Hepatocyte (in vitro differentiated cells): ENCODE results near the gene PEX5. TPM values are rescaled to one million over a fixed set of nuclear protein-coding genes. Genes with fewer than 3 reads are reported as not detected.

Experiments
- DNase-seq: peaks from one replicate; pipeline ENCODE4 v3.0.0-alpha.2; 2016; ENCODE audit warnings: low spot score
- H2AFZ ChIP-seq: fragments of 200-600 bp; sonication (generic); 2 replicates; pipeline ENCODE4 v1.6.0; 2016; ENCODE audit warnings: antibody characterized with exemption, mild to moderate bottlenecking
- H3K27ac ChIP-seq: fragments of 200-600 bp; sonication (generic); 2 replicates; pipeline ENCODE4 v1.5.1; 2016; ENCODE audit warnings: mild to moderate bottlenecking
- H3K27me3 ChIP-seq: fragments of 200-600 bp; sonication (generic); 2 replicates; pipeline ENCODE4 v1.6.1; 2016
- H3K36me3 ChIP-seq: fragments of 200-600 bp; sonication (generic); replicated peaks from 2 replicates; pipeline ENCODE4 v1.5.1; 2016; ENCODE audit warnings: low read depth; ENCODE audit not compliant: insufficient read depth
- H3K4me1 ChIP-seq: fragments of 200-600 bp; sonication (generic); 2 replicates; pipeline ENCODE4 v1.5.1; 2016; ENCODE audit warnings: mild to moderate bottlenecking, moderate library complexity; ENCODE audit not compliant: insufficient read depth
- H3K4me2 ChIP-seq: fragments of 200-600 bp; sonication (generic); 2 replicates; pipeline ENCODE4 v1.6.0; 2016
- H3K4me3 ChIP-seq: fragments of 200-600 bp; sonication (generic); 2 replicates; pipeline ENCODE4 v1.5.1; 2016; ENCODE audit warnings: mild to moderate bottlenecking
- H3K79me2 ChIP-seq: fragments of 200-600 bp; sonication (generic); 2 replicates; pipeline ENCODE4 v1.6.0; 2017; ENCODE audit warnings: mild to moderate bottlenecking
- H3K9me2 ChIP-seq: fragments of 200-600 bp; sonication (generic); replicated peaks from 2 replicates; pipeline ENCODE4 v1.6.0; 2017; ENCODE audit warnings: mild to moderate bottlenecking; ENCODE audit not compliant: insufficient read depth
- H3K9me3 ChIP-seq: fragments of 200-600 bp; sonication (generic); 2 replicates; pipeline ENCODE4 v1.5.1; 2016; ENCODE audit warnings: low read depth, mild to moderate bottlenecking
- H4K20me1 ChIP-seq: fragments of 200-600 bp; sonication (generic); 2 replicates; pipeline ENCODE4 v1.6.0; 2016; ENCODE audit warnings: mild to moderate bottlenecking; ENCODE audit not compliant: insufficient read depth, poor library complexity, severe bottlenecking
- CTCF ChIP-seq: fragments of 200-600 bp; sonication (generic); IDR thresholded peaks from 2 replicates; pipeline ENCODE4 v1.5.1; 2016; ENCODE audit warnings: antibody characterized with exemption, mild to moderate bottlenecking; ENCODE audit not compliant: poor library complexity
- EZH2 ChIP-seq: fragments of 200-600 bp; sonication (generic); IDR thresholded peaks from 2 replicates; pipeline ENCODE4 v1.6.1; 2016; ENCODE audit warnings: antibody characterized with exemption, mild to moderate bottlenecking, borderline replicate concordance
- EZH2phosphoT487 ChIP-seq: fragments of 200-600 bp; sonication (generic); IDR thresholded peaks from one replicate; pipeline ENCODE4 v1.6.1; 2018; ENCODE audit warnings: antibody characterized with exemption, mild to moderate bottlenecking, low read depth, moderate library complexity; ENCODE audit not compliant: unreplicated experiment, severe bottlenecking
- WGBS: methylation state at CpG from one replicate; pipeline ENCODE4 v1.1.6; 2016; ENCODE audit warnings: low lambda C conversion rate; ENCODE audit errors: missing lambda C conversion rate; 5-methylcytosine and 5-hydroxymethylcytosine counted together
- polyA plus RNA-seq: library from polyadenylated mRNA; unstranded; fragments of >200 nt; fragmentation: Nextera tagmentation; extraction: Ambion mirVana; gene quantifications from 2 replicates; pipeline ENCODE4 v1.2.1, GENCODE V29; 2016
- total RNA-seq: library from RNA; depleted of rRNA; stranded (reverse); fragments of >200 nt; gene quantifications from 2 replicates; pipeline ENCODE4 v1.2.3, GENCODE V29; 2014

The PEX5 gene
- total and polyA plus RNA-seq, 2 experiments from 2014 or later, result 17.3 to 32.6 TPM

GRCh38 chr12:7206691-7207090 lies 17.2 kb downstream of the PEX5 start:
- Histone ChIP-seq H3K4me2 (no peak overlapping the region), H3K27me3 (no peaks in the 10 kb centered on the region), H4K20me1 (no peaks in the 10 kb centered on the region), H2AFZ (no peak overlapping the region), H3K79me2 (no peaks in the 10 kb centered on the region), H3K9me2 (no peaks in the 10 kb centered on the region), H3K36me3 (no peaks in the 10 kb centered on the region), H3K27ac (no peak overlapping the region), H3K9me3 (no peaks in the 10 kb centered on the region), H3K4me1 (no peaks in the 10 kb centered on the region), H3K4me3 (no peak overlapping the region)
- TF ChIP-seq EZH2phosphoT487, result no peak
- TF ChIP-seq CTCF, result no peak
- no peak for TF ChIP-seq EZH2
- no peak for DNase-seq
- 93% methylated on average over 3 of the region's 3 CpGs for WGBS

GRCh38 chr12:7207866-7208625 lies 18.6 kb downstream of the PEX5 start:
- H3K36me3 ChIP-seq, result no peaks in the 10 kb centered on the region
- 98% methylated on average over 10 of the region's 10 CpGs for WGBS
- no peaks in the 10 kb centered on the region for H3K79me2 ChIP-seq
- H3K4me1 ChIP-seq, result no peaks in the 10 kb centered on the region
- TF ChIP-seq EZH2 (no peak), CTCF (no peak), EZH2phosphoT487 (no peak)
- H3K9me2 ChIP-seq, result no peaks in the 10 kb centered on the region
- no peak overlapping the region for H3K4me2 ChIP-seq
- no peak overlapping the region for H3K4me3 ChIP-seq
- H3K9me3 ChIP-seq, result peaks cover 3% of the 10 kb centered on the region
- no peaks in the 10 kb centered on the region for H4K20me1 ChIP-seq
- H3K27ac ChIP-seq, result no peak overlapping the region
- no peak for DNase-seq
- H2AFZ ChIP-seq, result no peak overlapping the region
- H3K27me3 ChIP-seq, result no peaks in the 10 kb centered on the region

- Histone ChIP-seq H3K4me1 (no peaks in the 10 kb centered on the region), H3K36me3 (no peaks in the 10 kb centered on the region), H3K4me3 (no peak overlapping the region), H2AFZ (no peak overlapping the region), H3K79me2 (no peaks in the 10 kb centered on the region), H4K20me1 (no peaks in the 10 kb centered on the region), H3K27ac (no peak overlapping the region), H3K9me2 (no peaks in the 10 kb centered on the region), H3K9me3 (peaks cover 3% of the 10 kb centered on the region), H3K27me3 (no peaks in the 10 kb centered on the region), H3K4me2 (no peak overlapping the region)
- TF ChIP-seq CTCF (no peak), EZH2phosphoT487 (no peak), EZH2 (no peak)
- DNase-seq, result no peak
- WGBS, result 97% methylated on average over 14 of the region's 14 CpGs
Observed at GRCh38 chr12:7209958-7210357, 20.5 kb downstream of the PEX5 start.
